SK-N-SH (cell line): ENCODE measurements around the gene AGFG2. TPM values are rescaled to one million over a fixed set of nuclear protein-coding genes. Genes with fewer than 3 reads are reported as not detected.

Source experiments
- CTCF ChIA-PET: fragments of 300-600, 350-600 bp; formaldehyde crosslinking; extraction: SDS; loops from one replicate; lab custom pipeline; 2021; lab: Yijun Ruan, JAX
- POLR2A ChIA-PET: fragments of 350-600 bp; sonication (Branson Sonifier 250); formaldehyde crosslinking; extraction: SDS; loops from one replicate; lab custom pipeline; 2020; ENCODE audit warnings: antibody characterized with exemption, inconsistent platforms; lab: Yijun Ruan, JAX
- DNase-seq: peaks from one replicate; pipeline ENCODE4 v3.0.0; 2012
- H2AFZ ChIP-seq: fragments of 200-600 bp; sonication (generic); 2 replicates; pipeline ENCODE4 v1.8.1; 2016; ENCODE audit warnings: antibody characterized with exemption, mild to moderate bottlenecking, low read depth
- H3F3A ChIP-seq: fragments of 200-600 bp; sonication (generic); replicated peaks from 2 replicates; pipeline ENCODE3; 2016; ENCODE audit warnings: antibody characterized with exemption, mild to moderate bottlenecking; ENCODE audit not compliant: insufficient read depth
- H3K27ac ChIP-seq, 2 experiments: fragments of 200-500 bp in 1 of 2; fragments of 200-600 bp in 1 of 2; sonication (Bioruptor generic) in 1 of 2; sonication (generic), shearing (Covaris generic) in 1 of 2; 2 replicates each; pipeline versions ENCODE4 v1.5.1 to v1.6.1; 2014 to 2016; ENCODE audit warnings: low read depth in 2 of 2, inconsistent platforms in 1 of 2, low read length in 1 of 2, mild to moderate bottlenecking in 1 of 2, mixed read lengths in 1 of 2
- H3K27me3 ChIP-seq: fragments of 200-600 bp; sonication (generic), shearing (Covaris generic); 2 replicates; pipeline ENCODE4 v1.6.1; 2016; ENCODE audit warnings: mixed run types; ENCODE audit not compliant: insufficient read depth
- H3K36me3 ChIP-seq, 2 experiments: fragments of 200-500 bp in 1 of 2; fragments of 200-600 bp in 1 of 2; sonication (Bioruptor generic) in 1 of 2; sonication (generic) in 1 of 2; replicated peaks in 1 of 2; 2 replicates each; pipeline versions ENCODE3 to v1.5.1; 2014 to 2016; ENCODE audit warnings: low read length in 1 of 2, mild to moderate bottlenecking in 1 of 2; ENCODE audit not compliant: insufficient read depth in 2 of 2, control insufficient read depth in 1 of 2
- H3K4me1 ChIP-seq, 2 experiments: fragments of 200-500 bp in 1 of 2; fragments of 200-600 bp in 1 of 2; sonication (Bioruptor generic) in 1 of 2; sonication (generic), shearing (Covaris generic) in 1 of 2; 2 replicates each; pipeline versions ENCODE4 v1.5.1 to v1.6.1; 2014 to 2016; ENCODE audit warnings: low read depth in 1 of 2, low read length in 1 of 2, mixed run types in 1 of 2; ENCODE audit not compliant: insufficient read depth in 2 of 2, control insufficient read depth in 1 of 2
- H3K4me2 ChIP-seq: fragments of 200-600 bp; sonication (generic), shearing (Covaris generic); 2 replicates; pipeline ENCODE4 v1.6.1; 2017; ENCODE audit warnings: mixed run types
- H3K4me3 ChIP-seq, 2 experiments: fragments of 200-500 bp in 1 of 2; fragments of 200-600 bp in 1 of 2; sonication (Bioruptor generic) in 1 of 2; sonication (generic), shearing (Covaris generic) in 1 of 2; 2 replicates each; pipeline versions ENCODE4 v1.5.1 to v1.8.1; 2014 to 2016; ENCODE audit warnings: low read depth in 2 of 2, inconsistent platforms in 1 of 2, low read length in 1 of 2, mild to moderate bottlenecking in 1 of 2, mixed read lengths in 1 of 2, moderate library complexity in 1 of 2
- H3K79me2 ChIP-seq: fragments of 200-600 bp; sonication (generic); 2 replicates; pipeline ENCODE4 v1.8.1; 2017; ENCODE audit warnings: mild to moderate bottlenecking; ENCODE audit not compliant: insufficient read depth
- H3K9ac ChIP-seq: fragments of 200-600 bp; sonication (generic); 2 replicates; pipeline ENCODE4 v1.6.1; 2017; ENCODE audit warnings: mixed run types
- H3K9me2 ChIP-seq: fragments of 200-600 bp; sonication (generic); 2 replicates; pipeline ENCODE4 v1.6.1; 2017; ENCODE audit warnings: mixed run types
- H3K9me3 ChIP-seq: fragments of 200-600 bp; sonication (generic); 2 replicates; pipeline ENCODE4 v1.6.1; 2017; ENCODE audit warnings: mixed run types, mild to moderate bottlenecking, moderate library complexity
- H4K20me1 ChIP-seq: fragments of 200-600 bp; sonication (generic); 2 replicates; pipeline ENCODE4 v1.6.1; 2017; ENCODE audit warnings: mild to moderate bottlenecking, mixed run types; ENCODE audit not compliant: insufficient read depth
- ELF1 ChIP-seq: IDR thresholded peaks from 2 replicates; pipeline ENCODE4 v1.4.0; 2012
- EZH2phosphoT487 ChIP-seq: fragments of 200-600 bp; sonication (generic); IDR thresholded peaks from 2 replicates; pipeline ENCODE4 v1.6.1; 2017; ENCODE audit warnings: low read depth, mixed run types, mild to moderate bottlenecking, antibody characterized with exemption, moderate library complexity, borderline replicate concordance
- GABPA ChIP-seq: IDR thresholded peaks from 2 replicates; pipeline ENCODE4 v1.4.0; 2012; ENCODE audit warnings: low read depth, mild to moderate bottlenecking
- JUND ChIP-seq: IDR thresholded peaks from 2 replicates; pipeline ENCODE4 v1.4.0; 2012
- MXI1 ChIP-seq: IDR thresholded peaks from 2 replicates; pipeline ENCODE4 v1.6.1; 2012; ENCODE audit warnings: mild to moderate bottlenecking, low read depth, low read length, improper control_type of control experiment
- NFIC ChIP-seq: IDR thresholded peaks from 2 replicates; pipeline ENCODE4 v1.4.0; 2012; ENCODE audit warnings: borderline replicate concordance
- NRF1 ChIP-seq: IDR thresholded peaks from 2 replicates; pipeline ENCODE4 v1.6.1; 2012; ENCODE audit warnings: low read depth, mild to moderate bottlenecking, low read length
- POLR2AphosphoS5 ChIP-seq: IDR thresholded peaks from 2 replicates; pipeline ENCODE4 v1.6.1; 2012; ENCODE audit warnings: low read depth, low read length
- RAD21 ChIP-seq: IDR thresholded peaks from 2 replicates; pipeline ENCODE4 v1.6.1; 2012; ENCODE audit warnings: mild to moderate bottlenecking, low read length
- RXRA ChIP-seq: IDR thresholded peaks from 2 replicates; pipeline ENCODE4 v1.4.0; 2012; ENCODE audit warnings: low read depth, mild to moderate bottlenecking, borderline replicate concordance
- TAF1 ChIP-seq: IDR thresholded peaks from 2 replicates; pipeline ENCODE4 v1.6.1; 2012; ENCODE audit warnings: low read depth, mild to moderate bottlenecking, low read length, moderate library complexity, borderline replicate concordance
- TCF12 ChIP-seq: IDR thresholded peaks from 2 replicates; pipeline ENCODE4 v1.4.0; 2012
- TEAD4 ChIP-seq: IDR thresholded peaks from 2 replicates; pipeline ENCODE4 v1.4.0; 2012; ENCODE audit warnings: mild to moderate bottlenecking, borderline replicate concordance; ENCODE audit not compliant: insufficient read depth
- WGBS: methylation state at CpG from one replicate; pipeline ENCODE4 v1.1.6; 2017; ENCODE audit warnings: low lambda C conversion rate; 5-methylcytosine and 5-hydroxymethylcytosine counted together
- polyA plus RNA-seq, 3 experiments: library from polyadenylated mRNA; depleted of rRNA; stranded (reverse); fragments of >200 nt; gene quantifications; 2 replicates each; pipeline ENCODE4 v1.2.3, GENCODE V29; 2012
- TF ChIP-seq, protein P1 (sequence below): IDR thresholded peaks from 2 replicates; pipeline ENCODE4; 2012
- TF ChIP-seq, protein P2 (sequence below): IDR thresholded peaks from 2 replicates; pipeline ENCODE4 v1.4.0; 2012; ENCODE audit warnings: low read depth, borderline replicate concordance
- TF ChIP-seq, protein P3 (sequence below): IDR thresholded peaks from 2 replicates; pipeline ENCODE4 v1.4.0; 2012; ENCODE audit warnings: low read depth
- TF ChIP-seq, protein P4 (sequence below): fragments of 150-350 bp; IDR thresholded peaks from 2 replicates; pipeline ENCODE4 v1.6.1; 2016; ENCODE audit warnings: mild to moderate bottlenecking, low read depth, low read length
- TF ChIP-seq, protein P5 (sequence below): fragments of 200-600 bp; sonication (generic); IDR thresholded peaks from 2 replicates; pipeline ENCODE4 v1.6.1; 2017; ENCODE audit warnings: antibody characterized with exemption, mild to moderate bottlenecking, moderate library complexity

The AGFG2 gene
- polyA plus RNA-seq, 1 of the 3 experiments (the other 2 are of a cell fraction), result 23.1 TPM

DNA sequence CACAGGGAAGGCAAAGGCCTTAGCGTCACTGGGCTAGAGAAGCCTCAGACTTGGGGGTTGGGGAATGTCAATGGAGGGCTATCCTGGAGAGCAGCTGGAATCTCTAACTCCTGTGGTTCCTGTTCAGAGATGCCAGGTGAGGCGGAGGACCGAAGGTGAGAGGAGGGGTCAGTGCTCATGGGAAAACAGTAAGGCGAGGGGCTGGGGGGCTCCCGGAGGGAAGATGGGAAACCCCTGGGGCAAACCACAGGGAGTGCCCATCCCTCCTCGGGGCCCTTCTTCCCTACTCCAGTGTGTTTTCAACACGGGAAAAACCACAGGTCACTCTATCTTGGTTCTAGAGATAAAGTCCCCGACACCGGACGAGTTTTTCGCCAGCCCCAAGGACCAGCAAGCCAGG lies 43.6 kb downstream of the AGFG2 start:
- no peaks in the 10 kb centered on the region for H3K9me3 ChIP-seq
- no peaks in the 10 kb centered on the region for H3F3A ChIP-seq
- CTCF ChIA-PET, result interaction anchor here (0.6 to 11.9 kb wide), 4 partner anchors 16 to 51 kb away, joined by 3 to 149 read pairs (median 3); no protein-coding TSS in a partner anchor
- no peak overlapping the region for H3K9ac ChIP-seq
- H3K4me2 ChIP-seq, result no peak overlapping the region
- H2AFZ ChIP-seq, result no peak overlapping the region
- no peak for TF ChIP-seq TAF1
- TF ChIP-seq, protein P1, sequence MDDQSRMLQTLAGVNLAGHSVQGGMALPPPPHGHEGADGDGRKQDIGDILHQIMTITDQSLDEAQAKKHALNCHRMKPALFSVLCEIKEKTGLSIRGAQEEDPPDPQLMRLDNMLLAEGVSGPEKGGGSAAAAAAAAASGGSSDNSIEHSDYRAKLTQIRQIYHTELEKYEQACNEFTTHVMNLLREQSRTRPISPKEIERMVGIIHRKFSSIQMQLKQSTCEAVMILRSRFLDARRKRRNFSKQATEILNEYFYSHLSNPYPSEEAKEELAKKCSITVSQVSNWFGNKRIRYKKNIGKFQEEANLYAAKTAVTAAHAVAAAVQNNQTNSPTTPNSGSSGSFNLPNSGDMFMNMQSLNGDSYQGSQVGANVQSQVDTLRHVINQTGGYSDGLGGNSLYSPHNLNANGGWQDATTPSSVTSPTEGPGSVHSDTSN, result no peak
- TF ChIP-seq RAD21, result no peak
- TF ChIP-seq ELF1, result no peak
- TF ChIP-seq JUND, result no peak
- H4K20me1 ChIP-seq, result peaks cover 32% of the 10 kb centered on the region
- peaks cover 13 to 30% of the 10 kb centered on the region in 2 experiments for H3K36me3 ChIP-seq
- H3K79me2 ChIP-seq, result peaks cover 33% of the 10 kb centered on the region
- no peaks in the 10 kb centered on the region for H3K27me3 ChIP-seq
- POLR2A ChIA-PET, result no interaction called here
- DNase-seq, result no peak
- no peaks in the 10 kb centered on the region for H3K9me2 ChIP-seq
- H3K27ac ChIP-seq, result no peak overlapping the region
- WGBS, result 89% methylated on average over 11 of the region's 11 CpGs
- peaks cover 6 to 15% of the 10 kb centered on the region in 2 experiments; a peak in 2 of 4 replicates for H3K4me1 ChIP-seq
- no peak overlapping the region for H3K4me3 ChIP-seq

DNA sequence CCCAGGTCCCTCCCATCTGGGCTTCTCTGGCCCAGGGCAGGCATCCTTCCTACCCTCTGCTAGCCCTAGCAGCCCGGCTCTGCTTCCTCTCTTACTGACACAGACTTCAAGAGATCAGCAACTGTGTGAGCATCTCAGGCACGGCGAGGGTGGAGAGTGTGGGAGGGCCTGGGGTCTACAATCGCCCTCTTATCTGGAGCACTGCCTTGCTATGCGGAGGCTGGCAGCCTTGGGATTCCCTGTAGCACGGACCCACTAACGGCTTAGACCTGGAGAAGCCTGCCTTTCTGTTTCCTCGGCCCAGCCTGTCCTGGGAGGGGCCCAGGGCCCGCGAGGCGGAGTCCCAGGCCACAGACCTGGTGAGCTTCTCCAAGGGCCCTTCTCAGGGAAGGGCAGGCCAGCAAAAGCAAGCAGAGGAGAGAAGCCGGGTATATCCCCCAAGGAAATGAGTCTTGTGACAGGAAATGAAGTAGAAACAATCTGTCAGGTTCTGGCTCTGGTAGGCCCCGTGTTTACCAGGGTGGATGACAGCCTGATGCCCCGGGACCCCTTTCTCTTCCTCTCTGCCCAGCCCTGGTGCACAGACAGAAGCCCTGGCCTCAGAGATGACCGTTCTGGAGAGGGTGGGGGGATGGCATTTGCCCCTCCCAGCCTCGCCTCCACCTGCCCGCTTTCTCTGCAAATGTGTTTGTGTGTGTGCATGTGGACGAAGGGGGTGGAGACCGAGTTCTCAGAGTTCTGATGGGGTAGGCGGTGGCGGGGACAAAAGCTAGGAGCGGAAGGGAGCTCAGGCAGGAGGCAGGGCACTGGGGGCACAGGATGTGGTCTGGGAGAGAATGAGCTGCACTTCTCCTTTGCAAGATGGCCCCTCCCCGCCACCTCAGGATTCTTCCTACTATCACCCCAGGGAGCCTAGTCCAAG lies 44.4 kb downstream of the AGFG2 start:
- H3K9me2 ChIP-seq, result no peaks in the 10 kb centered on the region
- peaks cover 33% of the 10 kb centered on the region for H3K79me2 ChIP-seq
- no peaks in the 10 kb centered on the region for H3K27me3 ChIP-seq
- H3K4me2 ChIP-seq, result peak overlapping the region; percentile 97; the same call in 1 of the 2 replicates
- peaks cover 13 to 22% of the 10 kb centered on the region in 2 experiments for H3K36me3 ChIP-seq
- H2AFZ ChIP-seq, result no peak overlapping the region
- CTCF ChIA-PET, result interaction anchor here (0.6 to 11.9 kb wide), 12 partner anchors 11 to 142 kb away, joined by 3 to 149 read pairs (median 6); partner anchors contain the start of genes PCOLCE and POP7
- POLR2A ChIA-PET, result interaction anchor here (4.3 kb wide), 1 partner anchor 19 kb away, joined by 63 read pairs; the partner anchor contains the start of gene PCOLCE
- 0 out of 2 replicates have a peak overlapping the region, but pooled peaks have one; percentile 21 for H3K9ac ChIP-seq
- H4K20me1 ChIP-seq, result peaks cover 32% of the 10 kb centered on the region
- WGBS, result 90% methylated on average over 19 of the region's 23 CpGs
- peaks cover 6 to 15% of the 10 kb centered on the region in 2 experiments; a peak in 2 of 4 replicates for H3K4me1 ChIP-seq
- no peak for DNase-seq
- H3K4me3 ChIP-seq, result no peak overlapping the region
- no peaks in the 10 kb centered on the region for H3K9me3 ChIP-seq
- H3K27ac ChIP-seq, result no peak overlapping the region
- H3F3A ChIP-seq, result peaks cover 4% of the 10 kb centered on the region
- TF ChIP-seq, protein P2, sequence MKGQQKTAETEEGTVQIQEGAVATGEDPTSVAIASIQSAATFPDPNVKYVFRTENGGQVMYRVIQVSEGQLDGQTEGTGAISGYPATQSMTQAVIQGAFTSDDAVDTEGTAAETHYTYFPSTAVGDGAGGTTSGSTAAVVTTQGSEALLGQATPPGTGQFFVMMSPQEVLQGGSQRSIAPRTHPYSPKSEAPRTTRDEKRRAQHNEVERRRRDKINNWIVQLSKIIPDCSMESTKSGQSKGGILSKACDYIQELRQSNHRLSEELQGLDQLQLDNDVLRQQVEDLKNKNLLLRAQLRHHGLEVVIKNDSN, result no peak
- TF ChIP-seq, protein P3, sequence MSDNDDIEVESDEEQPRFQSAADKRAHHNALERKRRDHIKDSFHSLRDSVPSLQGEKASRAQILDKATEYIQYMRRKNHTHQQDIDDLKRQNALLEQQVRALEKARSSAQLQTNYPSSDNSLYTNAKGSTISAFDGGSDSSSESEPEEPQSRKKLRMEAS, result no peak
- TF ChIP-seq POLR2AphosphoS5 (no peak), NFIC (no peak), GABPA (no peak), RXRA (no peak), TEAD4 (no peak), TAF1 (no peak), EZH2phosphoT487 (no peak), NRF1 (no peak), MXI1 (no peak), JUND (no peak), TCF12 (no peak), RAD21 (no peak)
- TF ChIP-seq, protein P1, result no peak
- TF ChIP-seq, protein P4, sequence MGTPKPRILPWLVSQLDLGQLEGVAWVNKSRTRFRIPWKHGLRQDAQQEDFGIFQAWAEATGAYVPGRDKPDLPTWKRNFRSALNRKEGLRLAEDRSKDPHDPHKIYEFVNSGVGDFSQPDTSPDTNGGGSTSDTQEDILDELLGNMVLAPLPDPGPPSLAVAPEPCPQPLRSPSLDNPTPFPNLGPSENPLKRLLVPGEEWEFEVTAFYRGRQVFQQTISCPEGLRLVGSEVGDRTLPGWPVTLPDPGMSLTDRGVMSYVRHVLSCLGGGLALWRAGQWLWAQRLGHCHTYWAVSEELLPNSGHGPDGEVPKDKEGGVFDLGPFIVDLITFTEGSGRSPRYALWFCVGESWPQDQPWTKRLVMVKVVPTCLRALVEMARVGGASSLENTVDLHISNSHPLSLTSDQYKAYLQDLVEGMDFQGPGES, result no peak
- TF ChIP-seq, protein P5, sequence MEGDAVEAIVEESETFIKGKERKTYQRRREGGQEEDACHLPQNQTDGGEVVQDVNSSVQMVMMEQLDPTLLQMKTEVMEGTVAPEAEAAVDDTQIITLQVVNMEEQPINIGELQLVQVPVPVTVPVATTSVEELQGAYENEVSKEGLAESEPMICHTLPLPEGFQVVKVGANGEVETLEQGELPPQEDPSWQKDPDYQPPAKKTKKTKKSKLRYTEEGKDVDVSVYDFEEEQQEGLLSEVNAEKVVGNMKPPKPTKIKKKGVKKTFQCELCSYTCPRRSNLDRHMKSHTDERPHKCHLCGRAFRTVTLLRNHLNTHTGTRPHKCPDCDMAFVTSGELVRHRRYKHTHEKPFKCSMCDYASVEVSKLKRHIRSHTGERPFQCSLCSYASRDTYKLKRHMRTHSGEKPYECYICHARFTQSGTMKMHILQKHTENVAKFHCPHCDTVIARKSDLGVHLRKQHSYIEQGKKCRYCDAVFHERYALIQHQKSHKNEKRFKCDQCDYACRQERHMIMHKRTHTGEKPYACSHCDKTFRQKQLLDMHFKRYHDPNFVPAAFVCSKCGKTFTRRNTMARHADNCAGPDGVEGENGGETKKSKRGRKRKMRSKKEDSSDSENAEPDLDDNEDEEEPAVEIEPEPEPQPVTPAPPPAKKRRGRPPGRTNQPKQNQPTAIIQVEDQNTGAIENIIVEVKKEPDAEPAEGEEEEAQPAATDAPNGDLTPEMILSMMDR, result no peak
